ENCODE data around the gene SPARCL1. TPM values are rescaled to one million over a fixed set of nuclear protein-coding genes. Genes with fewer than 3 reads are reported as not detected.

The SPARCL1 gene
- total RNA-seq, 1 donor from 2014 or later: 6.3 TPM

DNA sequence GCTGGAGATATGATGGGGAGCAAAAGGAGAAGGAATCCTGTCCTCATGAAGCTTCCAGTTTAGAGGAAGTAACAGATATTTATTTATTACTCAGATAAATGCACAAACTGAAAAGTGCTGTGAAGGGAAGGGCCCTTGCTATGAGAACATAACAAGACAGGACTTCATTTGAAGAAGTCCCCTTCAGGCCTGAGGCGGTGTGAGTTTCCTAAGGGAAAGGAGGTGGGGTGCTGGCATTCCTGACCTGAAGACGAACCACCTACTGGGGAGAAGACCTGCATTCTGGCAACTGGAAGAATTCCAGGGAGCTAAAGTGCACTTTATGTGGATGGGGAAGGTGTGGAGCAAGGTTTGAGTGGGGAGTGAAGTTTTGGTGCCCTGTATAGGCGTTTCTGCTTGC, 15.9 kb upstream of the SPARCL1 start:
- DNase-seq (ENCODE audit: low spot score in 2 of 2, unreplicated experiment in 2 of 2): no peak
- Mint-ChIP-seq H3K27ac (no peak overlapping the region), H3K4me1 (no peaks in the 10 kb centered on the region)

DNA sequence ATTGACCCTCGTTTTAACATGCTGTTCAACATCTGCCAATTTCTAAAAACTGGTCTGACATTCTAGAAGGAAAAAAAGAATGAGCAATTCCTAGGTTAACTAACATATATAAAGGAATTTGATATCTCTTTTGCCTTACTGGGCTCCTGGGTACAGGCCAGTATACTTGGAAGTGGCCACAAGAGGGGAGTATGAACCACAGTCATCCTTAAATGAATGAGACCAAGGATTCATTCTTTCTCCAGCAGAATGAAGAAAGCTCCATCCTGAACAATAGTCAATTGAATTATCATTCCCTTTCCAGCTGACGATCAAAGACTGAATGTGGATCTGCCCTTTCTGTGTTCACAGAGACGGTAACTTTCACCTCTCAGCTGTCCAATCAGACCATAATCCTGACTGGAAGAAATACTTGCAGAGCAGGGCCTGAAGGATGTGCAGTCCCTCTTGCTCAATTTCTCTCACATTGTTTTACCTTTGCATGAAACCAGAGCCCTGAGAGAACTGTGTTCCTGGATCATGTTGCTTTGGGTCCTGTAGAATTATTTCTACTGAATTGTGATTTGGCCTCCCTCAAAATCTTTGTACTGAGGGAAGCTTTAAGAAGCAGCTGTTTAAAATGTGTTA, 14.8 kb upstream of the SPARCL1 start:
- no peaks in the 10 kb centered on the region for H3K27me3 Mint-ChIP-seq (ENCODE audit: low read depth)
- TF ChIP-seq CTCF (IDR thresholded peaks at IDR 0.05; ENCODE audit: unreplicated experiment): no peak
- H3K36me3 Mint-ChIP-seq: no peaks in the 10 kb centered on the region
- no peaks in the 10 kb centered on the region for H3K4me1 Mint-ChIP-seq
- H3K27ac Mint-ChIP-seq: no peak overlapping the region
- no peaks in the 10 kb centered on the region for H3K9me3 Mint-ChIP-seq
- DNase-seq (ENCODE audit: low spot score in 2 of 2, unreplicated experiment in 2 of 2): no peak
- H3K4me3 Mint-ChIP-seq: no peak overlapping the region

More for the DNA sequence above, 15.9 kb upstream of the SPARCL1 start:
- Mint-ChIP-seq H3K4me3 (no peak overlapping the region), H3K27me3 (ENCODE audit: low read depth) (peaks cover under 1% of the 10 kb centered on the region), H3K36me3 (no peaks in the 10 kb centered on the region), H3K9me3 (no peaks in the 10 kb centered on the region)
- TF ChIP-seq CTCF (IDR thresholded peaks at IDR 0.05; ENCODE audit: unreplicated experiment): no peak

DNA sequence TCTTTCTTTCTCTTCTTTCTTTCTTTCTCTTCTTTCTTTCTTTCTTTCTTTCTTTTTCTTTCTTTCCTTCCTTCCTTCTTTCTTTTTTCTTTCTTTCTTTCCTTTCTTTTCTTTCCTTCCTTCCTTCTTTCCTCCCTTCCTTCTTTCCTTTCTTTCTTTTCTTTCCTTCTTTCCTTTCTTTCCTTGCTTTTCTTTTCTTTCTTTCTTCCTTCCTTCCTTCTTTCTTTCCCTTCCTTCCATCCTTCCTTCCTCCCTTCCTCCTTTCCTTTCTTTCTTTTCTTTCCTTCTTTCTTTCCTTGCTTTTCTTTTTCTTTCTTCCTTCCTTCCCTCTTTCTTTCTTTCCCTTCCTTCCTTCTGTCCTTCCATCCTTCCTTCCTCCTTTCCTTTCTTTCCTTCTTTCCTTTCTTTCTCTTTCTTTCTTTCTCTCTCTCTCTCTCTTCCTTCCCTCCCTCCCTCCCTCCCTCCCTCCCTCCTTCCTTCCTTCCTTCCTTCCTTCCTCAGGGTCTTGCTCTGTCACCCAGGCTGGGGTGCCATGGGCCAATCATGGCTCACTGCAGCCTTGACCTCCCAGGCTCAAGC, 13.6 kb upstream of the SPARCL1 start:
- Mint-ChIP-seq H3K4me1 (no peaks in the 10 kb centered on the region), H3K27me3 (ENCODE audit: low read depth) (no peaks in the 10 kb centered on the region), H3K36me3 (no peaks in the 10 kb centered on the region), H3K9me3 (peaks cover 5% of the 10 kb centered on the region), H3K4me3 (no peak overlapping the region), H3K27ac (no peak overlapping the region)
- TF ChIP-seq CTCF (IDR thresholded peaks at IDR 0.05; ENCODE audit: unreplicated experiment): no peak
- no peak for DNase-seq (ENCODE audit: low spot score in 2 of 2, unreplicated experiment in 2 of 2)

- no peak overlapping the region for H3K4me3 Mint-ChIP-seq
- peaks cover 10% of the 10 kb centered on the region for H3K9me3 Mint-ChIP-seq
- no peak for DNase-seq (ENCODE audit: low spot score in 2 of 2, unreplicated experiment in 2 of 2)
- peaks cover 3% of the 10 kb centered on the region for H3K36me3 Mint-ChIP-seq
- no peak overlapping the region for H3K27ac Mint-ChIP-seq
- no peaks in the 10 kb centered on the region for H3K27me3 Mint-ChIP-seq (ENCODE audit: low read depth)
- TF ChIP-seq CTCF (IDR thresholded peaks at IDR 0.05; ENCODE audit: unreplicated experiment): no peak
- no peaks in the 10 kb centered on the region for H3K4me1 Mint-ChIP-seq
Observed at GRCh38 chr4:87541956-87542709, 13.0 kb upstream of the SPARCL1 start.

- no peak for DNase-seq (ENCODE audit: low spot score in 2 of 2, unreplicated experiment in 2 of 2)
- H3K36me3 Mint-ChIP-seq: peaks cover 6% of the 10 kb centered on the region
- peaks cover 14% of the 10 kb centered on the region for H3K9me3 Mint-ChIP-seq
- no peak for TF ChIP-seq CTCF (IDR thresholded peaks at IDR 0.05; ENCODE audit: unreplicated experiment)
- H3K27ac Mint-ChIP-seq: no peak overlapping the region
- no peaks in the 10 kb centered on the region for H3K27me3 Mint-ChIP-seq (ENCODE audit: low read depth)
- H3K4me3 Mint-ChIP-seq: no peak overlapping the region
- H3K4me1 Mint-ChIP-seq: no peaks in the 10 kb centered on the region
Observed at GRCh38 chr4:87541521-87541920, 12.3 kb upstream of the SPARCL1 start.
